Fibroblast of the aortic adventitia (primary cell): ENCODE results near the gene FICD. TPM values are rescaled to one million over a fixed set of nuclear protein-coding genes. Genes with fewer than 3 reads are reported as not detected.

Source experiments
- DNase-seq: peaks from one replicate; pipeline ENCODE4 v3.0.0-alpha.2; 2010; ENCODE audit warnings: low read depth
- H3K4me3 ChIP-seq: 2 replicates; pipeline ENCODE4 v1.5.1; 2011; ENCODE audit warnings: low read depth, mild to moderate bottlenecking, control low read depth, low read length, moderate library complexity
- total RNA-seq: library from RNA; depleted of rRNA; stranded (reverse); fragments of >200 nt; gene quantifications from 2 replicates; pipeline ENCODE4 v1.2.3, GENCODE V29; 2012; ENCODE audit warnings: low replicate concordance
- TF ChIP-seq, protein P1 (sequence below): IDR thresholded peaks from 2 replicates; pipeline ENCODE4 v1.5.1; 2011; ENCODE audit warnings: mild to moderate bottlenecking, low read length, control low read depth, inconsistent platforms; ENCODE audit not compliant: insufficient read depth

The FICD gene
- total RNA-seq, 1 donor = 11.6 TPM

DNA sequence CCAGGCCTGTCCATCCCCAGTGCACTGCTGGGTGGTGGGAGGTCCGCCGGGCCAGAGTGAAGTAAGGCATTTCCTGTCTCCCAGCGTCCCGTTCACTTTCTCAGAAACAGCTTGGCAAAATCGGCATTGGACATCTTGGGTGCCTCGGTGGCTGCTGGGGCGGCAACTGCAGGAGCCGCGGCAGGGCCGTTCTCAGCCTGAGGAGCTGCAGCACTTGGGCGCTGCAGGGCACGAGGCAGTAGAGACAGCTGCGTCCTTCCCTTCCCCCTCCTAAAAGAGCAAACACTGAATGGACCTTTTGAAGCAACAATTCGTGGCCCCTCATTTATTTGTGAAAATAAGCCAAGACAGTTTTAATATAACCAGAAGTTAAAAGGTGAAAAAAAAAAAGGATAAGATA is 8.3 kb downstream of the FICD start:
- no peak for DNase-seq
- H3K4me3 ChIP-seq = no peak overlapping the region
- TF ChIP-seq, protein P1, sequence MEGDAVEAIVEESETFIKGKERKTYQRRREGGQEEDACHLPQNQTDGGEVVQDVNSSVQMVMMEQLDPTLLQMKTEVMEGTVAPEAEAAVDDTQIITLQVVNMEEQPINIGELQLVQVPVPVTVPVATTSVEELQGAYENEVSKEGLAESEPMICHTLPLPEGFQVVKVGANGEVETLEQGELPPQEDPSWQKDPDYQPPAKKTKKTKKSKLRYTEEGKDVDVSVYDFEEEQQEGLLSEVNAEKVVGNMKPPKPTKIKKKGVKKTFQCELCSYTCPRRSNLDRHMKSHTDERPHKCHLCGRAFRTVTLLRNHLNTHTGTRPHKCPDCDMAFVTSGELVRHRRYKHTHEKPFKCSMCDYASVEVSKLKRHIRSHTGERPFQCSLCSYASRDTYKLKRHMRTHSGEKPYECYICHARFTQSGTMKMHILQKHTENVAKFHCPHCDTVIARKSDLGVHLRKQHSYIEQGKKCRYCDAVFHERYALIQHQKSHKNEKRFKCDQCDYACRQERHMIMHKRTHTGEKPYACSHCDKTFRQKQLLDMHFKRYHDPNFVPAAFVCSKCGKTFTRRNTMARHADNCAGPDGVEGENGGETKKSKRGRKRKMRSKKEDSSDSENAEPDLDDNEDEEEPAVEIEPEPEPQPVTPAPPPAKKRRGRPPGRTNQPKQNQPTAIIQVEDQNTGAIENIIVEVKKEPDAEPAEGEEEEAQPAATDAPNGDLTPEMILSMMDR = no peak

DNA sequence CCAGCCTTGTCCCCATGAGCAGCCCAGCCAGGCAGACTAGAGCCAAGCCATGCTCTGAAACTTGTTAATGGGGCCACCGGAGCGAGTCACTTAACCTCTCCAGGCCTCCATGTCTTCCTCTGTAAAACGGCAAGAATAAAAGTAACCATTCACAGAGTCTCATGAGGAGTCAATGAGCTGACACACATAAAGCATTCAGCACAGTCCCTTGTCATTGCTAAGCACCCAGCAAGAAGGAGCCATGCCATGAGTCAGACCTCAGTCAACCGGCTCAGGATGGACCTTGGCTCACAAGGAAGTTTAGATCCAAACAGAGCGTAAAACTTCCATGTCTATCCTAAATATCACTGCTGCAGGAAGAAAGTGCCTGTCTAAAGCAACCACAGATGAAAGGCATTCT is 10.6 kb downstream of the FICD start:
- TF ChIP-seq, protein P1 = no peak
- DNase-seq = no peak
- H3K4me3 ChIP-seq = no peak overlapping the region

DNA sequence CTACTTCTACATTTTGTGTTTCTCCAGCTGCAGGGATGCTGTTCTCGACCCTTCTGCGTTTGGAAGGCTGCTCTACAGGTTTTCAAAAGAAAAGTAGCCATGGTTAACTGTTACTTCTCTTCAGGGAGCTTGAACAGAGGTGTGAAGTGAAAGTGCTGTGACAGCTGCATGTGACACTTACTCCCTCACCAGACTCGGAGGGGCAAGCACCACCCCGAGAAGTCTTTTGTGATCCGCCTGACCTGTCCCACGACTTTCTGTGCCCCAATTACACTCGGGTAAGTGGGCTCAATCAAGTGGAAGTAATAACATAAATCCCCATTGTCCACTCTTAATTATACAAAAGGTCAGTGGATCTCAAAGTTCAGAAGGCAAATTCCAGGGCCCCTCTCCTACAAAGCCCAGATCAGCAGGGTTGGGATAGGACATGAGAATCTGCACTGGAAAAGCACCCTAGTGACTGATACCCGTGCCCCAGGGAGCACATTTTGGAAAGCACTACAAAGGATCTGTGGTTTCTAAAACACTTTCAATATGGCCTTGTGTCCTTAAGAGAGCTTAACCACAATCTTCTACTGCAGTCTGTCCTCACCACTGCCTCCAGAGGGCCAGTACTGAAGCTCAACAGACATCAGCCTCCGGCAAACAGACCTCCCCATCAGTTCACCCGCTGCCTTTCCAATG is 11.5 kb downstream of the FICD start:
- TF ChIP-seq, protein P1 = no peak
- H3K4me3 ChIP-seq = no peak overlapping the region
- no peak for DNase-seq

DNA sequence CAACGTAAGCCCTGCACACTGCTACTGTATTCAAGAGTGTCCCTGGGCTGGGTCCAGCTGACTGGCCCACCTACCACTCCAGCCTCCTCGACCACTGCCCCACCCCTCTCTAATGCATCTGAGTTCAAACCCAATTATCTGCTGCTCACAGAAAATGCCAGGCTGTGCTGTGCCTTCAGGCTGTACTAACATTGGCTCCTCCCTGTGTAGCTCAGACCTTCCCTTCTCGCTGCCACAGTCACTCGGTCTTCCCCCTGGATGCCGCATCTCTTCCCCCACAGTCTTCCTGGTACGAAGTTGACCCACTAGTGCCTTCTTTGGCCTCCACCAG is 12.1 kb downstream of the FICD start:
- no peak overlapping the region for H3K4me3 ChIP-seq
- TF ChIP-seq, protein P1 = no peak
- DNase-seq = no peak

DNA sequence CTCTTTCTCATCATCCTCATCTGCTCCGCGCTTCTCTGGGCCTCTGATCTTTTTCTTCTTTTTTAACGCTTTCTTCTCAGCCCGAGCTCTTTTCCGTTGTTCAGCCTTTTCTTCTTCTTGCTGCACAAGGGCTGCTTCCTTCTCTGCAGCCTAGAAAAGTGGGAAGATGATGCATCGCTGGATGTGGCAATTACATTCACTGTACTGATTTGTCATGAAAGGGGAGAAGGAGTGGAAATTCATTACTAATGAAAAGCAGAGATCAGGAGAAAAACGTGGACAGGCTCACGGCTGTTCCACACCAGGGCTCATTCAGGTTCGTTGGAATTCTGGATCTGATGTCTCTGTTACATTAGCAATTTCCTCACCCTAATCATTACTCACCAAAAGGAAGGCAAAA is 15.1 kb downstream of the FICD start:
- H3K4me3 ChIP-seq = no peak overlapping the region
- DNase-seq = no peak
- TF ChIP-seq, protein P1 = no peak

DNA sequence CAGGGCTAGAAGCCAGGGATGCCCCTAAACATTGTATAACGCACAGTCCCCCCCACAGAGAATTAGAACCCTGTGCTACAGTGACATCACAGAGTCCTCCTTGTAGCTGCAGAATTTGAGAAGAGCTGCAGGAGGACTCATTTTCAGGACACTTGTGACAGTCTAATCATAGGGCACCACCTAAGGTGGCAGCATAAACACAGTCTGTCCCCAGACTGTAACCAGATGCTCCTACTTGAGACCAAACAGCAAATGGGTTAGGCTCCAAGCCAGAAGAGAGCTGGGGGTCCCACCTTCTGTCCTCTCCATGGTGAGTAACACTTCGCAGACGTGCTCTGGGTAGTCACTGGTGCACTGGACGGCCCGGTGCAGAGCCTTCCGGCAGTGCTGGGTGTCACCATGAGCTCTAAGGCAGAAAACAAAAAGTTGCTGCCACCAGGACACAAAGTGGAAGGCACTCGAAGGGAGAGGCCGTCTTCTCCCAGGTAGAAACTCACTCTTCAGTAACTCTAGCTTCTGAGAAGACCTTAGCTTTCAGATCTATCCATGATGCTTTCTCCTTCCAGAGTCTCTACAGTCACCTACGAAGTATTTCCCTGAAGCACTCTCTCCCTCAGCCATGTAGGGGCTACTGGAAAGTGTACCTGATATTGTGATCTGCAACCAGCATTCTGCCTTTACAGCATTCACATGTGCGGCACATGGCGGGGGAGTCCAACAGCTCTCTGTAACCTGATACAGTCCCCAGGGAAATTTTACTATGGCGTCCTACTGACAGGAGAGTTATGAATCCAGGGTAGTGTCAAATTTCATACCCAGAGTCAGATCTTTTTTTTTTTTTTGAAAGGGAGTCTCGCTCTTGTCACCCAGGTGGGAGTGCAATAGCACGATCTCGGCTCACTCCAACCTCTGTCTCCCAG is 17.1 kb downstream of the FICD start:
- TF ChIP-seq, protein P1 = no peak
- no peak overlapping the region for H3K4me3 ChIP-seq
- DNase-seq = no peak
